HTR-8/SVneo (cell line): Measurements from ENCODE around the gene OSBP2.
"Not testable (repeated sequence)": the region's sequence is repeated elsewhere in the genome, so short reads cannot be mapped to it uniquely, and the experiment has no call there.

ENCODE experiments used
- DNase-seq: peaks from one replicate; pipeline ENCODE4 v3.0.0; 2011; ENCODE audit warnings: low spot score, mixed read lengths; ENCODE audit not compliant: insufficient read length
- FAIRE-seq: peaks from 2 replicates; lab custom pipeline; 2011; peaks lifted over from hg19 to GRCh38; lab: Jason Lieb, UNC

The OSBP2 gene

DNA sequence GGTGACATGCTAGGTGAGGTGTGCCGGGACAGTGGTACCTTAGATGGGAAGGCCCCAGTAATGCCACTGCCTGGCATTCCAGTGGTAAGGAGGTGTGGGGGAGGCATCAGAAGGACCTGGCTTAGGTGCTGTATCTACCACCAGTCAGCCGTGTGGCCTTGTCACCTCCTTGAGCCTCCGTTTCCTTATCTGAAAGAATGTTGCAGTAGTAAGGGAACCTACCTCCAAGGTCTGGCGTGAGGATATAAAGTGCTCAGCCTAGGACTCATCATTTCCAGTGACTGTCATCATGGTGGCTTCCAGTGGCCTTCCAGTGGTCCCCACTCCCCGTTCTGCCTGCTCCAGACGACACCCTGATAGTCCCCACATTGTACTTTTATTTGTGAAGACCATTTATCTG is 20.2 kb upstream of the OSBP2 start:
- FAIRE-seq = no peak

DNA sequence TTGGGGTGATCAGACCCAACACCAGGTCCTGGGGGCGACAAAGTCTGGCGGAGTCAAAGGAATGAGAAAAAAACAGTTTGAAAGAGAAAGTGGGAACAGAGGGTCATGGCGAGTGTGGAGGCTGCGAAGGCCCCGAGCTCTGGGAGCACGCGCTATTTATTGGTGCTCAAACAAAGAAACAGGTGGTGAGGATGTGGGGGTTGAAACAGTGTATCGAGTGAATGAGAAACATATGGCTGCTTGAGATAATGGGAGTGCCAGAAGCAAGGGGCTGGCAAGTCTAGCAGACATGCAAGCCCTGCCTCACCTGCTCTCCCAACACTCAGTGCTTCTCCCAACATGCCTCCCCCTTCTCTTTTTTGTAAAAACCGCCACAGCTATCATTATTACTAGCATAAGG is 19.2 kb upstream of the OSBP2 start:
- DNase-seq (no peak), FAIRE-seq (no peak)

More for the DNA sequence above, 20.2 kb upstream of the OSBP2 start:
- no peak for DNase-seq

DNA sequence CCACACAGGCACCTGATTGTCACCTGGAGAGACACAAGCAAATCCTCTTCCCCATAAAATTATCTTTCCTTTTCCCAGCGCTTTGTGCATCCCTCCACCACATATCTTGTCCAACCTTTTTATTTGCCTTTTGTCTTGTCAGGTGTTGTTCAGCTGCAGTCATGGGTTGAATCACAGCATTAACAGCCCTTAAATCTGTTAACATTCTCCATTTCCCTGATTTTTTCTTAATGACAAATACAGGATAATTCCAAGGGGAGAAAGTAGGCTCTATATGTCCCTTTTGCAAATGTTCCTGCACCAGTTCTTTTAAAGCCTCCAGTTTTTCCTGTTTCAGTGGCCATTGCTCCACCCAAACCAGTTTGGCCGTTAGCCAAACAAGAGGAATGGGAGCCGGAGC is 18.1 kb upstream of the OSBP2 start:
- DNase-seq, FAIRE-seq: not testable (repeated sequence)

DNA sequence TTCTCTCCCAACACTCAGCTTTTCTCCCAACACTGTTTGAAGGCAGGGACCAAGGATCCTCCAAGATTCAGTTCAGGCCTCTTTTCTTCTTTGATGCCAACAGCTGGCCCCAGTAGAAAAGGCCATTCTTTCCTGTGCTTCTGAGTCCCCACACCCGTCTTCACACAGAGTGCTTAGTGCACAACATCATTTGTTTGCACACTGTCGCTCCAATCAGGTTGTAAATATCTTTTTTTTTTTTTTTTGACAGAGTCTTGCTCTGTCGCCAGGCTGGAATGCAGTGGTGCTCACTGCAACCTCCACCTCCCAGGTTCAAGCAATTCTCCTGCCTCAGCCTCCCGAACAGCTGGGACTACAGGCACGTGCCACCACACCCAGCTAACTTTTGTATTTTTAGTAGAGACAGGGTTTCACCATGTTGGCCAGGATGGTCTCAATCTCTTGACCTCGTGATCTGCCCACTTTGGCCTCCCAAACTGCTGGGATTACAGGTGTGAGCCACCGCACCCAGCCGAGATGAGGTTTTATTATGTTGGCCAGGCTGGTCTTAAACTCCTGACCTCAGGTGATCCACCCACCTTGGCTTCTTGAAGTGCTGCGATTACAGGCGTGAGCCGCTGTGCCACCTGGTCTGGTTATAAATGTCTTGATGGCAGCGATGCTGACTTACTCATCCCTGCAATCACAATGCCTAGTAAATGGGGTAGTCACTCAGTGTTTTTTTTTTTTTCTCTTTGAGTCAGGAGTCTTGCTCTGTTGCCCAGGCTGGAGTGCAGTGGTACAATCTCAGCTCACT is 14.6 kb upstream of the OSBP2 start:
- not testable (repeated sequence) for FAIRE-seq, DNase-seq

DNA sequence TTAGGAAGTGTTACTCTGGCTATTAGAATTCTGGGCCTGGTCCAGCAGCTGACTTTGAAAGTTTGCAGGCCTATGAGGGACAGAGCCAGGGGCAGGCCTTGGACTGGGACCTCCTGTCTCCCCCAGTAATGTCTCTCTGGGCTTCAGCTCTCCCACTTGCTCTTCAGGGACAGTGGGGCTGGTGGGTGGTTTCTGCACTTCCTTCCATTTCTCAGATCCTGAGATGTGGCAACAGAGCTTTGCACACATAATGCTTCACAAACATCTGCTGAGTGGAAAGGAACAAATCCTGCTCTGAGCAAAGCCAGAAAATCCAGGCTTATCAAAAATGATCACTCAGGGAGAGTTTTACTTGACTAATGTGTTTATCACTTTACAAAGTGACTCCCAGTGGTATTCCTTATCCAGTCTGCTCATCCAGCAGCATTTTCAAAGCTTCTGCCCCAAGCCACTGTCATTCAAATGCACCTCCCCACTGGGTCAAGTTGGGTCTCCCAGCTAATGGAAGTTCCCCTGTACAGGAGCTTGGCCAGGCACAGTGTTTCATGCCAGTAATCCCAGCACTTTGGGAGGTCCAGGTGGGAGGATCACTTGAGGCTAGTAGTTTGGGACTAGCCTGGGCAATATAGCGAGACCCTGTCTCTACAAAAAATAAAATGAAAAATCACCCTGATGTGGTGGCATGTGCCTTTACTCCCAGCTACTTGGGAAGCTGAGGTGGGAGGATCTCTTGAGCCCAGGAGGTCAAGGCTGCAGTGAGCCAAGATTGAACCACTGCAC is 13.5 kb upstream of the OSBP2 start:
- no peak for DNase-seq
- FAIRE-seq = no peak

DNA sequence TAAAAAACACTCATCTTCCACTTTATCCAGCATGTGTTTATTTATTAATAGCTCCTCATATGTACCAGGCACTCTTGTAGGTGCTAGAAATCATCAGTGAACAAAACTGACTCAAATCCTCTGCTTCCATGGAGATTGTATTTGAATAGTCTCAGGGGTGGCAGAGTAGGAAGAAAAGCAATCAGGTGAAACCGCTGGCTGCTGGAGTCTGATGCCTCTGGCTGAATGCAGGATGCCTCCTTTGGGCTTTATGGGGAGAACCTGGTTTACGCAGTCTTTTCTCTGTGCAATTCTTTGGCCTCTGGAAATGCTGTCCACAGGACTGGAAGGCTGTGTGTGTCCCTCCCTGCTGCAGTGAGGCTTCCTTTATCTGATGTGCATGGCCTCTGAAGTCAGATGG is 12.8 kb upstream of the OSBP2 start:
- FAIRE-seq (no peak), DNase-seq (no peak)

DNA sequence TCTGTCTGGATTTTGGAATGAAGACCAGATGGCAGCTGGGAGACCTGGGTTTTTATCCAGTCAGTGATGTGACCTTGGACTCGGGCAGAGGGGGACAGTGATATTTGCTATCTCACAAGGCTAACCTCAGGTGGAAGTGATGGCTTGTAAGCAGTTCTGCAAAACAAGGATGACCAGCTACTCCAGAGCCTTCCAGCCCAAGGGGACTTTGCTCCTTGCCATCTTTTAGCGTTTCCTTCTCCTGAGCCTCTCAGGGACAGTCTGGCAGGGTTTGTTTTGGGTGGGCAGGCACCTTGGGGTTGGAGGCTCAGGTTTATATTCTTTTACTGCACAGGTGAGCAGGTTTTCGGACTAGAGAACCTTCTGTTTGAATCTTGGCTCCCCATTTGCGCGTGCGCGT is 9.5 kb upstream of the OSBP2 start:
- no peak for FAIRE-seq
- no peak for DNase-seq

DNA sequence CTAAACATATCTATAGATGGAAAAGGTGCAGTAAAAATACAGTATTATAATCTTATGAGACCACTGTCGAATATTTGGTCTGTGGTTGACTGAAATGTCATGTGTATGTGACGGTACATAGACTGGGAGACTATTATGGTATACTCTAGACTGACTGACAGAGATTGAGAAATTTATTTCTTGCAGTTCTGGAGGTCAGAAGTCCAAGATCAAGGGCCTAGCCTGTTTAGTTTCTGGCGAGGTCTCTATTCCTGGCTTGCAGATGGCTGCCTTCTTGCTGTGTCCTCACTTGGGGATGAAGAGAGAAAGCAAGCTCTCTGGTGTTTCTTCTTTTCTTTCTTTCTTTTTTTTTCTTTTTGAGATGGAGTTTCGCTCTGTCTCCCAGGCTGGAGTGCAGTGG is 7.3 kb upstream of the OSBP2 start:
- DNase-seq = no peak
- no peak for FAIRE-seq

DNA sequence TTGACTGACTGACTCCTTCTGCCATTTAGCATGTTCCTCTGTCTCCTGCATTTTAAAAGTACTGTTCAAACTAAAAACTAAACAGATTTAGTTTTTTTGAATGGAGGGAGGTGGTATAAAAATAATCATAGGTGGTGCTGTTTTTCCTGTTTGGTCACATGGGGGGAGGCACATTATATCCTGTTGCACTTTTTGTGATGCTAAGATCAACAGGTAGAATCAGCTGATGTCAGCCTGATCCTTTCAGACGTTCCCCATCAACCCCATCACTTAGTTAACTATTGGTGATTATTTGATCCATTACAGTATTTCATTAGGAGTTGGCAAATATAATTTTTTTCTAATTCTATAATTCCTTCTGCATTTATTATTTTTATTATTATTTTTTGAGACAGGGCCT is 5.1 kb upstream of the OSBP2 start:
- DNase-seq = no peak
- no peak for FAIRE-seq

DNA sequence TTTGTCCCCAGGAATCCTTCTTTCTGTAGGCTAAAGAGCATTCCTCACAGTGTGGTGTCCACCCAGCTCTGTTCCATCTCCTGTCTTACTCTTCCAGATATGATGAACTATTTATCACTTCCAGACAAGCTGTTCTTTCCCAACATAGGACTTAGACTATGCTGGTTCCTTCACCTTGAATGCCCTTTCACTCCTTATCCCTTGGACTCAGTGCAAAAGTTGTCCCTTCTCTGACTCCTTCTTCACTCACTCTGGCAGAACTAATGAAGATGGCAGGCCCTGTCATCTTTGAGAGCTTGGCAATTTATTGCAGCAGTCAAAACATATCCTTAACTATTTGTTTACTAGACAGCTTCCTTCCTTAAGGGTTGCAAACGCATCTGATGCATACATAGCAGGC is 3.5 kb upstream of the OSBP2 start:
- FAIRE-seq = no peak

DNA sequence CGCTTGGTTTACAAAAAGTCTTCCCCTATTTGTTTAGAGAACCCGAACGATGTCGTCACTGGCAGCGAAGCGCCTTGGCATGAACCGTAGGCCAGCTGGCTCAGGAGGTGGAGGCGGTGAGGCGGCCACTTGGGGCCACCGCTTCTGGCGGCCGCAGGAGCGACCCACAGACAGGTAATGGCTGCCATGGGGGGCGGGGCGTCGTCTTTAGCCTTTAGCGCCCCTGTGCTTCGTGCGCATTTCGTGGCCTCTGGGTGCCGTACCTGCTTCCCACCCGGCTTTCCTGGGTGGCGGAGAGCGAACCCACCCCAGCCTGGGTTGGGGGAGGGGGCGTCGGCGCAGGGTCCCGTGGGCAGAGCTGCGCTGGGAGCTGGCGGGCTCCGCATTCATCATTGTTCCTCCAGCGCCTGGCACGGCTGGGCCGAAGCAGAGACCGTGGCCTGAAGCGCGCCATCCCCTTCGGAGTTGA is 469 bp upstream of the OSBP2 start:
- FAIRE-seq (no peak), DNase-seq (peak; percentile 41)

More for the DNA sequence above, 3.5 kb upstream of the OSBP2 start:
- no peak for DNase-seq

DNA sequence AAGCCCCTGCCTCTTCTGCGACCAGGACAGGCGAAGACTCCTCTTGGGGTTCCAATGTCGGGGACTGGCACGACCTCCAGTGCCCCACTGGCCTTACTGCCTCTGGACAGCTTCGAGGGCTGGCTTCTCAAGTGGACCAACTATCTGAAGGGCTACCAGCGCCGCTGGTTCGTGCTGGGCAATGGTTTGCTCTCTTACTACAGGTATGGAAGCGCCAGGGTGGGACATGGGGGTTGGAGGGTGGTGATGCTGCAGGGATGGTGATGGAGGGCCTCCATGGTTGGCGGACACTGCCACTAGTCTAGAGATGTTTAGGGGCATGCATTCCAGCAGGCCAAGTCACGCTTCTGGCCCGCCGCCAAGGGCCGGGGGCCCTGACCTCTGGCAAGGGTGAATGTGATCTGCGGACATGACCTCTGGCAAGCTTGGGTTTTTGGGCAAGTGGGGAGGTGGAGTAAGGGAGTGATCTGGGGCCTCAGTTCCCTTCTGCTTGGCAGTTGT is 727 bp downstream of the OSBP2 start:
- no peak for DNase-seq
- no peak for FAIRE-seq

DNA sequence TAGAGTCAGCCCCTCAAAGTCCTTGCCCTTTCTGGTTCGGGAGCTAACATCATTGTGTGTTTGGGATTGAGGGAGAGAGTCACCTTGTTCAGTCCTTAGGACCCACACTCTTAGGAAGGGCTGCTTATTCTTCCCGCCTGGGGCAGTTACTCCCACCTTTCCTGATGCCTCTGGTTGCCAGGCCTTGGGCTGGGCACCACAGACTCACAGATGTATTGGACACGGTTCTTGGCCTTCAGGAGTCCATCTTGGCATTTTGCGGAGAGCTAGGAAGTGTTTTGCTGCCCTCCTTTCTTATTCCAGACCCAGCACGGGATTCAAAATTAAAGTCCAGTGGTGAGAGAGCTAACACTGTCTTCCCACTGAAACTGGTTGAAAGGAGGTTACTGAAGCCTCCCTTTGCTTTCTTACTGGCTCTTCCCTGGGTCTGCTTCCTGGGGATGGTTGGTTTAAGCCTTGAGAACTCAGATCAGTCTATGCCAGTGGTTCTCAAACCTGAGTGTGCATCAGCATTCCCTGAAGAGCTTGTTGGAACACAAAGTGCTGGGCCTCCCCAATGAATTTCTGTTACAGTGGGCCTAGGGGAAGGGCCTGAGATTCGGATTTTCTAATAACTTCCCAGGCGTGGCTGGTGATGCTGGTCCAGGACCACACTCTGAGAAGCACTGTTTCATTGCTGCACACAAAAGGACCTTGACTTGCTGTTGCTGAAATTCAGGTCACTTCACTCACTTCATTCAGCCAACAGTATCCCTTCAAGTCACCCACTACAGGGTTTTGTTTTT is 1.4 kb downstream of the OSBP2 start:
- FAIRE-seq (no peak), DNase-seq (no peak)

DNA sequence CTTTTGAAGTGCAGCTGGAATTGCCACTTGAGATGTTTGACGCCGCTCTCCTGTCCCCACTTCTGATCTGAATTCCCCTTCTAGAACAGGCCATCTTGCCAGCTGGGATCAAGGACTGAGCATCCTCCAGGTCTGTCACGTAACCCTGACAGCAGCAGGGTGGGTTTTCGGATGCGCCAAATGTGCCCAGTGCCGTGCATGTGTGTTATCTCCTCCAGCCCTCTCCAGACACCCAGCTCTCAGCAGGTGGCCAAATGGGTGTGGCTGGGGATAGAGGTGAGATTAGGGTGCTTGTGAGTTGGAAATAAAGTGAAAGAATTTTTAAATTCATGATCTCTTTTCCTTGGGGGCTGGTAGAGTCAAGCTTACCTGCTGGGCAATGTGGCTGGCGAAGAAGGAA is 3.3 kb downstream of the OSBP2 start:
- FAIRE-seq (no peak), DNase-seq (no peak)

DNA sequence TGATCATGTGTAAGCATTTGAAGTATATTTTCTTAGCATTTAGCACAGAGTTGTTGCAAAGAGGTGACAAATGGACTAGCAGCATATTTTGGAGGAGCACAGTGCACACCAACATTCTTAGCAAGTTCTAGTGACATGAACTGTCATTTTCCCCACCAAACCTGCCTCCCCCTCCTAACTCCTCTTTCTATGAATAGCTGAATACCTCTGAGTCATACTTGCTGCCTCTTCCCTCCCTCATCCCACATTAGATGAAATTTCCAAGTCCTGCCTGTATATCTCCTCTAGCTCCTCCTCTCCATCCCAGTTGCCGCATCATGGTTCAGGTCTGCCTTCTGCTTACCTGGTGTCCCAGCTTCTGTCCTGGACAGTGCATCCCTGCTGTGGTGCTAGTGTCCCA is 7.2 kb downstream of the OSBP2 start:
- peak; percentile 44 for FAIRE-seq
- peak; percentile 35 for DNase-seq

DNA sequence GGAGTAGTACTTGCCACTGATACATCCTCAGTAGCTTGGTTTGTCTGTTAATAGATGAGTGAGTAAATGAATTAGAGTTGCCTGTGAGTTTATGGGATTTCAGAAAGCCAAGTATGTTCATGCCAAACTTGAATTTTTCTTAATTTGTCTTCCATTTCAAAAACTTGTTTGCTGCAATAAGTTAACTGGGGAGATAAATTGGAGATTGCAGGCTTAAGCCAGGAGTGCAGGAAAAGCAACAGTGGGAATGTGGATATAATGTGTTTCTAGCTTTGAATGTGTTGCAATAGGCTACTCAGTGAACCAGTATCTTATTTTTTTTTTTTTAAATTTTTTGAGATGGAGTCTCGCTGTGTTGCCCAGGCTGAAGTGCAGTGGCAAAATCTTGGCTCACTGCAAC is 8.2 kb downstream of the OSBP2 start:
- FAIRE-seq = no peak
- DNase-seq = no peak

DNA sequence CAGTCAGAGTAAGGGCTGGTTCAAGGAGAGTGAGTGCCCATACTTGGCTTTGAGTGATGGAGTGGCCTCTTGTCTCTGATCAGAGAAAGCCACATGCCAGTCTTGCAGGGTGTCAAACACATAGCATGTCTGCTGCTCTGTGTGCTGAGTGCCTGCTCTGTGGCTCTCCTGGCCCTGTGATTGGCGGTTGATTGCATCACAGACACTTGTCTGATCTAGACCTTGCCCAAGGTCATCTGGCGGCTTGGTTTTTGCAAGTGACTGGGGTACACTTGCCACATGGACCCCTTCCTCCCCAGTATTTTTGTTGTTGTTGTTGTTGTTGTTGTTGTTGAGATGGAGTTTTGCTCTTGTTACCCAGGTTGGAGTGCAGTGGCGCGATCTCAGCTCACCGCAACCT is 10.3 kb downstream of the OSBP2 start:
- DNase-seq (no peak), FAIRE-seq (no peak)

DNA sequence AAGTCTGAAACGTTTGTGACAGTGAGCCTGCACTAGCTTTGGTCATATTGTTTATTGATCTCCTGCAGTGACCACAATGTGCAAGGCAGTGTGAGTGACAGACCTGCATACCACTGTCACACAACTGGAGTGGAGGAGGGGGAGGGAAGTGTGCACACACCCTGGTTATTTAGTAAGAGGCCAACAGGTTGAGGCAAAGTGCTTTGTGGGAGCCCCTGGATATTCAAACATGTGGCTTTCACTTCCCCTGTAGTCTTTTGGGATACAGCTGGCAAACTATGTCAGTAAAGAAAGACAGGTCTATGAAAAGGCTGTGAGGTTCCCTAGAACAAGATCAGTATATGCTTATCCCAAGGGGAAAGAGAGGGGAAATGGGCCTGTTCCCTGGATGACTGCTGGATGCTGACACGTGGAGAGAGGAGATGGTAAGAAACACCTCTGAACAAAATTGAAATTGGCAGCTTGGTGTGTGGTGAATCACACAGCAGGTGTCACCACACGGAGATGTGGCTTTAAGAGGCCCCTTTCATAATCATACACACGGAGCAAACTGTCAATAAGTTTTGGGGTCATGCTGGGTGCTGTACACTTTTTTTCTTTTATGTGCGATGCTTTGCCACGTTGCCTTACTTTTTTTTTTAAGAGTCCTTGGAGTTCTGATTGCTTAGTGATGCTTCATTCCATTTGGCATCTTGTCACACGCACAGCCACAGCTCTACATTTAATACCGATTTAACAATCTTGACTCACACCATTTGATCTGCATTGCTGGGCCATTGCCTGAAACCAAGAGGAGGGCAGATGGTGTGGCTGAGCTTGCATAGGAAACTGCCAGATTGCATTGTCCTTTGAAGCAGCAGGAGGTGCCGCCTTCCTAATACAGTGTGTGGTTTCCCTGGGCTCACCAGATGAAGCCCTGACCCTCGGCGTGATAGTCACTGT is 11.3 kb downstream of the OSBP2 start:
- DNase-seq (no peak), FAIRE-seq (no peak)

DNA sequence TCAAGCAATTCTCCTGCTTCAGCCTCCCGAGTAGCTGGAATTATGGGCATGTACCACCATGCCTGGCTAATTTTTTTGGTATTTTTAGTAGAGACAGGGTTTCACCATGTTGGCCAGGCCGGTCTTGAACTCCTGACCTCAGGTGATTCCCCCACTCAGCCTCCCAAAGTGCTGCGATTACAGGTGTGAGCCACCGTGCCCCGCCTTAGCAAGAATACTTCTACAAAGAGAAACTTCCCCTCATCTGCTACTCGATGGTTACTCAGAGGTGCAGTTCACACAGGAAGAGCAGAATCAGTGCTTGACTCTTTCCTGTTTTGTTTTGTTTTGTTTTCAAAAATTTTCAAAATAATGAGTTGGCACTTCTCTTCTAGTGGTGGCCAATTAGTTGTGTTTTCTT is 15.3 kb downstream of the OSBP2 start:
- not testable (repeated sequence) for FAIRE-seq, DNase-seq
